GM21515 (cell line): Measurements from ENCODE around the gene HAVCR1.
"Not testable (repeated sequence)": the region's sequence is repeated elsewhere in the genome, so short reads cannot be mapped to it uniquely, and the experiment has no call there.

Source experiments
- ATAC-seq: cut with Tn5 transposase; IDR thresholded peaks from one replicate; pipeline ENCODE4 v1.9.1; 2021; ENCODE audit not compliant: unreplicated experiment

The HAVCR1 gene

GRCh38 chr5:157014143-157014542 lies 44.8 kb downstream of the HAVCR1 start:
- ATAC-seq, result not testable (repeated sequence)

- no peak for ATAC-seq
These were observed 52.7 kb downstream of the HAVCR1 start for GRCh38 chr5:157006262-157006661.

GRCh38 chr5:157004893-157005551 lies 53.9 kb downstream of the HAVCR1 start:
- ATAC-seq, result no peak

- no peak for ATAC-seq
These were observed 67.2 kb downstream of the HAVCR1 start for GRCh38 chr5:156991714-156992113.

GRCh38 chr5:156984064-156984463 lies 74.9 kb downstream of the HAVCR1 start:
- ATAC-seq, result no peak

- ATAC-seq, result no peak
These were observed 77.4 kb downstream of the HAVCR1 start for GRCh38 chr5:156981481-156981880.
